ENCODE measurements around the gene WWOX. TPM values are rescaled to one million over a fixed set of nuclear protein-coding genes. Genes with fewer than 3 reads are reported as not detected.

WWOX gene
- total RNA-seq, 4 donors from 2014 or later = 12.9 to 53.5 (median 25.6) TPM

- WGBS, 2 donors (ENCODE audit: low coverage in 1 of 2) = 96 to 98% methylated on average over 9 to 13 of the region's 13 CpGs
- ATAC-seq = no peak
Observed at GRCh38 chr16:79018650-79019429, 919.4 kb downstream of the WWOX start.

GRCh38 chr16:79019431-79019830 is 920.0 kb downstream of the WWOX start:
- Histone ChIP-seq H3K9me3 (no peaks in the 10 kb centered on the region), H3K36me3 (no peaks in the 10 kb centered on the region), H3K4me1 (no peaks in the 10 kb centered on the region), H3K27me3 (no peaks in the 10 kb centered on the region), H3K4me3 (no peak overlapping the region), H3K27ac (no peak overlapping the region)
- TF ChIP-seq POLR2AphosphoS5 (IDR thresholded peaks at IDR 0.05) (no peak), POLR2A (IDR thresholded peaks at IDR 0.05) (no peak), CTCF (IDR thresholded peaks at IDR 0.05) (no peak), EP300 (IDR thresholded peaks at IDR 0.05) (no peak)
- no peak for ATAC-seq
- WGBS, 2 donors (ENCODE audit: low coverage in 1 of 2) = 42 to 50% methylated on average over 3 of the region's 3 CpGs

More at GRCh38 chr16:79018650-79019429, 919.4 kb downstream of the WWOX start:
- H3K36me3 ChIP-seq = no peaks in the 10 kb centered on the region
- H3K27ac ChIP-seq = no peak overlapping the region
- no peaks in the 10 kb centered on the region for H3K9me3 ChIP-seq
- H3K4me3 ChIP-seq = no peak overlapping the region
- H3K4me1 ChIP-seq = no peaks in the 10 kb centered on the region
- no peak for TF ChIP-seq CTCF (IDR thresholded peaks at IDR 0.05)
- TF ChIP-seq POLR2A (IDR thresholded peaks at IDR 0.05) = no peak
- TF ChIP-seq POLR2AphosphoS5 (IDR thresholded peaks at IDR 0.05) = no peak
- no peak for TF ChIP-seq EP300 (IDR thresholded peaks at IDR 0.05)
- H3K27me3 ChIP-seq = no peaks in the 10 kb centered on the region

- WGBS, 2 donors (ENCODE audit: low coverage in 1 of 2) = 83 to 84% methylated on average over 1 to 9 of the region's 9 CpGs
- no peaks in the 10 kb centered on the region for H3K27me3 ChIP-seq
- no peaks in the 10 kb centered on the region for H3K36me3 ChIP-seq
- H3K27ac ChIP-seq = no peak overlapping the region
- TF ChIP-seq POLR2AphosphoS5 (IDR thresholded peaks at IDR 0.05) (no peak), CTCF (IDR thresholded peaks at IDR 0.05) (no peak), POLR2A (IDR thresholded peaks at IDR 0.05) (no peak), EP300 (IDR thresholded peaks at IDR 0.05) (no peak)
- no peak for ATAC-seq
- H3K9me3 ChIP-seq = no peaks in the 10 kb centered on the region
- H3K4me3 ChIP-seq = no peak overlapping the region
- no peaks in the 10 kb centered on the region for H3K4me1 ChIP-seq
Observed at GRCh38 chr16:79021991-79022630, 922.7 kb downstream of the WWOX start.

- no peak for TF ChIP-seq POLR2A (IDR thresholded peaks at IDR 0.05)
- TF ChIP-seq CTCF (IDR thresholded peaks at IDR 0.05) = no peak
- TF ChIP-seq EP300 (IDR thresholded peaks at IDR 0.05) = no peak
- TF ChIP-seq POLR2AphosphoS5 (IDR thresholded peaks at IDR 0.05) = no peak
- no peaks in the 10 kb centered on the region for H3K27me3 ChIP-seq
- H3K36me3 ChIP-seq = no peaks in the 10 kb centered on the region
- H3K9me3 ChIP-seq = no peaks in the 10 kb centered on the region
- H3K4me1 ChIP-seq = no peaks in the 10 kb centered on the region
- no peak overlapping the region for H3K4me3 ChIP-seq
- ATAC-seq = no peak
- 99 to 100% methylated on average over 2 to 4 of the region's 4 CpGs for WGBS, 2 donors (ENCODE audit: low coverage in 1 of 2)
- H3K27ac ChIP-seq = no peak overlapping the region
Observed at GRCh38 chr16:79026117-79026516, 926.7 kb downstream of the WWOX start.

Measured in gastroesophageal sphincter (tissue), 4 donors.